Testis (tissue), 2 donors: ENCODE measurements around the gene ZNF497.

ENCODE experiments used
- CTCF ChIP-seq, 3 experiments: fragments of 450-650 bp in 2 of 3; fragments of 200-600 bp in 1 of 3; sonication (generic) in 1 of 3; IDR thresholded peaks; one replicate each; pipeline ENCODE4 v1.5.1; 2016 to 2019; ENCODE audit warnings: antibody characterized with exemption in 3 of 3, mild to moderate bottlenecking in 2 of 3, moderate library complexity in 1 of 3
- POLR2A ChIP-seq: fragments of 450-650 bp; IDR thresholded peaks from one replicate; pipeline ENCODE4 v1.6.1; 2017; ENCODE audit warnings: antibody characterized with exemption, mild to moderate bottlenecking, moderate library complexity

GRCh38 chr19:58386576-58387337, 24.2 kb upstream of the ZNF497 start, which contains the start of gene RPS5:
- TF ChIP-seq CTCF (IDR thresholded peaks at IDR 0.05): no peak
- peak; percentile 37 for TF ChIP-seq POLR2A
